ENCODE results near the gene PIK3R5.

Gene PIK3R5

GRCh38 chr17:8913879-8914278, 51.6 kb downstream of the PIK3R5 start:
- Histone ChIP-seq H3K27ac (ENCODE audit: insufficient read depth, low read depth, low read length, poor library complexity, severe bottlenecking) (no peak overlapping the region), H3K4me1 (ENCODE audit: control insufficient read depth, insufficient read depth, low read length) (no peaks in the 10 kb centered on the region), H3K4me3 (ENCODE audit: insufficient read depth, low read depth, low read length) (no peak overlapping the region), H3K27me3 (ENCODE audit: control insufficient read depth, insufficient read depth, low read length, poor library complexity, severe bottlenecking) (no peaks in the 10 kb centered on the region), H3K36me3 (ENCODE audit: control insufficient read depth, insufficient read depth, low read length) (no peaks in the 10 kb centered on the region), H3K9me3 (ENCODE audit: control insufficient read depth, low read length) (no peaks in the 10 kb centered on the region)
- WGBS, 2 experiments: 86 to 93% methylated on average over 4 of the region's 4 CpGs

DNA sequence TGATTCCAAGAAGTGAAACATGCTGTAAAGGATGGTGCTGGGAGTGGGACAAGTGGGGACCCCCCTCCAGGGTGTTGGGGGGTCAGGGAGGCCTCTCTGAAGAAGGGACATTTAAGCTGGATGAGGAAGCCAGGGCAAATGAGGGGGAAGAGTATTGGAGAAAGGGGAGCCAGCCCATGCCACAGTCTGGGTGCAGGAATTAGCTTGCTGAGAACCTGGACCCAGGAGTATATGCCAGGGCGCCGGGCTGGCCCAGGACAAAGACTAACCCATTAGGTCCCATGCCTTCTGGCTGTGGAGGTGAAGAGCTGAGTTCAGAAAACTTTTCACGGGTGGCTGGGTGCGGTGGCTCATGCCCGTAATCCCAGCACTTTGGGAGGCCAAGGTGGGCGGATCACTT, 52.4 kb downstream of the PIK3R5 start:
- H3K27ac ChIP-seq (ENCODE audit: insufficient read depth, low read depth, low read length, poor library complexity, severe bottlenecking): no peak overlapping the region
- no peaks in the 10 kb centered on the region for H3K9me3 ChIP-seq (ENCODE audit: control insufficient read depth, low read length)
- no peak overlapping the region for H3K4me3 ChIP-seq (ENCODE audit: insufficient read depth, low read depth, low read length)
- 92 to 94% methylated on average over 6 of the region's 6 CpGs for WGBS, 2 experiments
- no peaks in the 10 kb centered on the region for H3K36me3 ChIP-seq (ENCODE audit: control insufficient read depth, insufficient read depth, low read length)
- H3K27me3 ChIP-seq (ENCODE audit: control insufficient read depth, insufficient read depth, low read length, poor library complexity, severe bottlenecking): no peaks in the 10 kb centered on the region
- no peaks in the 10 kb centered on the region for H3K4me1 ChIP-seq (ENCODE audit: control insufficient read depth, insufficient read depth, low read length)

DNA sequence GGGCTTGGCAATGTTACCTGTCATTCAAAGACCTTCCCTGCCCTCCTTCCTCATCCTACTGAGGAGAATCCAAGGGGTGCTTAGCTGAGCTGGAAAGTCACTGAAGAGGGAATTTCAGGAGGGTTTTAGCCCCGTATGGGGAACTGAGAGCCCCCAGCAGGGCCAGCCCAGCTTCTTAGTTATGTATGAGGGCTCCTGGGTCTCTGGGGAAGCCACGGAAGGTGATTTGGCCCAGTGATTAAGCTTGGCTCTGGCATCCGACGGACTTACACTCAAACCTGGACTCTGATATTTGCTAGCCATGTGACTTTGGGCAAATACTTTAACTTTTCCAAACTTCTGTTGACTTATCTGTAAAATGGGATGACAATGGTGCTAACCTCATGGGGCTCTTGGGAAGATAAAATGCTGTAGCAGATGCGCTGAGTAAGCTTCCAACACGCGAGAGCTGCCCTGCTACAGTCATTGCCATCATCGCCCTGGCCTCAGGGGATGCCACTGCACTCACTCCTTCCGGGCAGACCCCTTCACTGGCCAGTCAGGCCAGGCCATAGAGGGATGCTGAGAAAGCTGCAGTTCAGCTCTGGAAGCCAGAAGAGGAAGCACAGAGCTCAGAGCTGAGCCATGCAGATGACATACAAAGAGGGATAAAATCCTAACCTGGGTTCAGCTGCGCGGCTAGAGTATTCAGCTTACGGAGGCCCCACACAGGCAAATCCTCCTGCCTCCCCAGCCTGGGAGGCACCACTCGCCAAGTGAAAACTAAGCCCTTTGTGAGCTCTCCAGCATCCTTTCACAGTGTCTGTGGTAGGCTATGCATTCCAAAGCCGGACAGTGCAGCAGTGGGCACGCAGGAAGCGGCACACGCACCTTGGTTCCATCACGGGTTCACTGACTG, 53.2 kb downstream of the PIK3R5 start:
- no peak overlapping the region for H3K4me3 ChIP-seq (ENCODE audit: insufficient read depth, low read depth, low read length)
- H3K36me3 ChIP-seq (ENCODE audit: control insufficient read depth, insufficient read depth, low read length): no peaks in the 10 kb centered on the region
- no peaks in the 10 kb centered on the region for H3K4me1 ChIP-seq (ENCODE audit: control insufficient read depth, insufficient read depth, low read length)
- WGBS, 2 experiments: 88 to 89% methylated on average over 18 of the region's 18 CpGs
- no peaks in the 10 kb centered on the region for H3K27me3 ChIP-seq (ENCODE audit: control insufficient read depth, insufficient read depth, low read length, poor library complexity, severe bottlenecking)
- no peak overlapping the region for H3K27ac ChIP-seq (ENCODE audit: insufficient read depth, low read depth, low read length, poor library complexity, severe bottlenecking)
- H3K9me3 ChIP-seq (ENCODE audit: control insufficient read depth, low read length): no peaks in the 10 kb centered on the region

DNA sequence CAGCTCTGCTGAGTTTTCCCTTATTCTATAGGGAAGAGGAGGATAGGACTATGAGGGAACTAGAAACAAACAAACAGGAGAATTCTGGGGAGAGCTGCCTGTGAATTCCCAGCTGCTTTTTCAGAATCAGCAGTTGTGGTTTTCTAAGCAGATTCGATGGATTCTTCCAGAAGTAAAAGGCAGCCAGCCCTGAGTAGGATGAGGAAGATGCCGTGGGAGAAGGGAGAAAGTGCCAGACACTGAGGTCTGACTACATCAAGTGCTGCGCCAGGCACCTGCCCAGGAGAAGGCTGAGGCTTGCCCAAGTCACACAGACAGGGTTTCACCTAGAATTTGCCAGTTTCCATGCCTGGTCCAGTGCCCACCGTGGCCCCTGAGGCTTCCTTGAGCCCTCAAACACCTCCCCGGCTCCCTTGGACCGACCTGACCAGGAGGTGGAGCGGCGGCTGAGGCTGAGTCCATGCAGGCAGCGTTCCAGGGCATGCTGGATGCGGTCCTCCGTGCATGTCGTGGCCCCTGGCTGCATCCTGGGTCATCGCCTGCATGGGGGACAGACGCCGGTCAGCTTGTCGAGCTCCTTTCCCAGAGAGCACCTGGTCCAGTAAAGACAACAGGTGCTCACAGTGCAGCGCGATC, 54.4 kb downstream of the PIK3R5 start:
- Histone ChIP-seq H3K4me3 (ENCODE audit: insufficient read depth, low read depth, low read length) (no peak overlapping the region), H3K36me3 (ENCODE audit: control insufficient read depth, insufficient read depth, low read length) (no peaks in the 10 kb centered on the region), H3K4me1 (ENCODE audit: control insufficient read depth, insufficient read depth, low read length) (no peaks in the 10 kb centered on the region), H3K27ac (ENCODE audit: insufficient read depth, low read depth, low read length, poor library complexity, severe bottlenecking) (no peak overlapping the region), H3K27me3 (ENCODE audit: control insufficient read depth, insufficient read depth, low read length, poor library complexity, severe bottlenecking) (no peaks in the 10 kb centered on the region), H3K9me3 (ENCODE audit: control insufficient read depth, low read length) (no peaks in the 10 kb centered on the region)
- WGBS, 2 experiments: 93 to 94% methylated on average over 18 of the region's 18 CpGs

- no peaks in the 10 kb centered on the region for H3K9me3 ChIP-seq (ENCODE audit: control insufficient read depth, low read length)
- H3K4me1 ChIP-seq (ENCODE audit: control insufficient read depth, insufficient read depth, low read length): no peaks in the 10 kb centered on the region
- 89 to 92% methylated on average over 8 of the region's 8 CpGs for WGBS, 2 experiments
- H3K27ac ChIP-seq (ENCODE audit: insufficient read depth, low read depth, low read length, poor library complexity, severe bottlenecking): no peak overlapping the region
- H3K36me3 ChIP-seq (ENCODE audit: control insufficient read depth, insufficient read depth, low read length): no peaks in the 10 kb centered on the region
- H3K27me3 ChIP-seq (ENCODE audit: control insufficient read depth, insufficient read depth, low read length, poor library complexity, severe bottlenecking): no peaks in the 10 kb centered on the region
- no peak overlapping the region for H3K4me3 ChIP-seq (ENCODE audit: insufficient read depth, low read depth, low read length)
Observed at GRCh38 chr17:8909586-8910270, 55.8 kb downstream of the PIK3R5 start.

- no peaks in the 10 kb centered on the region for H3K36me3 ChIP-seq (ENCODE audit: control insufficient read depth, insufficient read depth, low read length)
- H3K27ac ChIP-seq (ENCODE audit: insufficient read depth, low read depth, low read length, poor library complexity, severe bottlenecking): no peak overlapping the region
- no peaks in the 10 kb centered on the region for H3K4me1 ChIP-seq (ENCODE audit: control insufficient read depth, insufficient read depth, low read length)
- no peaks in the 10 kb centered on the region for H3K27me3 ChIP-seq (ENCODE audit: control insufficient read depth, insufficient read depth, low read length, poor library complexity, severe bottlenecking)
- 85 to 89% methylated on average over 7 of the region's 7 CpGs for WGBS, 2 experiments
- no peaks in the 10 kb centered on the region for H3K9me3 ChIP-seq (ENCODE audit: control insufficient read depth, low read length)
- H3K4me3 ChIP-seq (ENCODE audit: insufficient read depth, low read depth, low read length): no peak overlapping the region
Observed at GRCh38 chr17:8905331-8905730, 60.2 kb downstream of the PIK3R5 start.

GRCh38 chr17:8904686-8905085, 60.8 kb downstream of the PIK3R5 start:
- Histone ChIP-seq H3K36me3 (ENCODE audit: control insufficient read depth, insufficient read depth, low read length) (no peaks in the 10 kb centered on the region), H3K9me3 (ENCODE audit: control insufficient read depth, low read length) (no peaks in the 10 kb centered on the region), H3K27ac (ENCODE audit: insufficient read depth, low read depth, low read length, poor library complexity, severe bottlenecking) (no peak overlapping the region), H3K4me3 (ENCODE audit: insufficient read depth, low read depth, low read length) (no peak overlapping the region), H3K27me3 (ENCODE audit: control insufficient read depth, insufficient read depth, low read length, poor library complexity, severe bottlenecking) (no peaks in the 10 kb centered on the region), H3K4me1 (ENCODE audit: control insufficient read depth, insufficient read depth, low read length) (no peaks in the 10 kb centered on the region)
- 93 to 96% methylated on average over 5 of the region's 5 CpGs for WGBS, 2 experiments

- H3K27me3 ChIP-seq (ENCODE audit: control insufficient read depth, insufficient read depth, low read length, poor library complexity, severe bottlenecking): no peaks in the 10 kb centered on the region
- H3K36me3 ChIP-seq (ENCODE audit: control insufficient read depth, insufficient read depth, low read length): no peaks in the 10 kb centered on the region
- no peaks in the 10 kb centered on the region for H3K9me3 ChIP-seq (ENCODE audit: control insufficient read depth, low read length)
- H3K4me3 ChIP-seq (ENCODE audit: insufficient read depth, low read depth, low read length): no peak overlapping the region
- H3K4me1 ChIP-seq (ENCODE audit: control insufficient read depth, insufficient read depth, low read length): no peaks in the 10 kb centered on the region
- H3K27ac ChIP-seq (ENCODE audit: insufficient read depth, low read depth, low read length, poor library complexity, severe bottlenecking): no peak overlapping the region
- WGBS, 2 experiments: 62 to 84% methylated on average over 1 to 2 of the region's 2 CpGs
Observed at GRCh38 chr17:8904201-8904600, 61.3 kb downstream of the PIK3R5 start.

DNA sequence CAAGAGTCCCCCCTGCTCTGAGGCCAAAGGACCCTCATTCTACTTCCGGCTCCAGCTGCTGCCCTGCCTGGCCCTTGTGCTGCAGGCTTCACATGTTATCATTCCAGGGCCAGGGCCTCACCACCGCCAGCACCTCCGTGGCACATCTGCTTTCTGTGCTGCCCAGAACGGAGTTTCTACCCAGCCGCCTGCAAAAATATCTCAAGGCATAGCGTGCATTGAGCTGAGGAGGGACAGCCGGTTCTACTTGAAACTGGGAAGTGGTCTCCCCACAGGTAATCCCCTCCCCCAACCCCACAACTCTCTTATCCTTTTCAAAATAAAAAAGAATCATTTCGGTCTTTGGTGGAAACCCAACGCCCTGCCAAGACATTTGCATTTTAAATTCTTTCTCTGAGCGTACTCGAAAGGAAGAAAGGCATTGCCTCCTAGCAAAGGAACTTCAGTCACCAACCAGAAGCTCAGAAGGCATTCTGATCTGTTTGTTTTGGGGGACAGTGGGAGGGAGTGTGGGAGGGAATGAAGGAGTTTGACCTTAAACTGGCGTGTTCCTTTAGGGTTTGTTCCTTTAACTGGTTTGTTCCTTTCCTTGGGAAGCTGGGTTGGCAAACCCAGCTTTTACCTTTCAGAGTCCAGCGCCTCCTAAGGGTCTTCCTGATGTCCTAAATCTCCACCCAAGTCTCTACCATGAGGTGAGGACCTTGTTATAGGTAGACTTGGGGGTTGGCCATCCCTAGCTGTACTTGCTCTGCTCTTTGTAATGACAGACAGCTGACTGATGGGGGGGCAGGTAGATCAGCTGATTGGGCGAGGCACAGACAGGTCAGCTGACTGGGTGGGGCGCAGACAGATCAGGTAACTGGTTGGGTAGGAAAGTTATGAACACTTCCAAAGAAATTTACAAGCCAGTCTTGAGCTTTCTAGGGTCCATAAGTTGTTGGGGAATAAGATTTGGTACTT, 64.6 kb downstream of the PIK3R5 start:
- Histone ChIP-seq H3K27me3 (ENCODE audit: control insufficient read depth, insufficient read depth, low read length, poor library complexity, severe bottlenecking) (no peaks in the 10 kb centered on the region), H3K4me3 (ENCODE audit: insufficient read depth, low read depth, low read length) (no peak overlapping the region), H3K4me1 (ENCODE audit: control insufficient read depth, insufficient read depth, low read length) (no peaks in the 10 kb centered on the region), H3K27ac (ENCODE audit: insufficient read depth, low read depth, low read length, poor library complexity, severe bottlenecking) (no peak overlapping the region), H3K36me3 (ENCODE audit: control insufficient read depth, insufficient read depth, low read length) (no peaks in the 10 kb centered on the region), H3K9me3 (ENCODE audit: control insufficient read depth, low read length) (no peaks in the 10 kb centered on the region)
- WGBS, 2 experiments: 62 to 64% methylated on average over 15 of the region's 15 CpGs
